Stimulated activated CD4-positive, alpha-beta T cell treated with anti-CD3 and anti-CD28 coated beads, Interleukin-4, amount 100 ng/mL, for 48 hours (primary cell): Measurements from ENCODE around the gene ZNF280D.

Experiments
- DNase-seq, 2 donors: peaks; one replicate each; pipeline ENCODE4 v3.0.0-alpha.2; 2020; ENCODE audit warnings: low read depth in 2 of 2

ZNF280D gene

DNA sequence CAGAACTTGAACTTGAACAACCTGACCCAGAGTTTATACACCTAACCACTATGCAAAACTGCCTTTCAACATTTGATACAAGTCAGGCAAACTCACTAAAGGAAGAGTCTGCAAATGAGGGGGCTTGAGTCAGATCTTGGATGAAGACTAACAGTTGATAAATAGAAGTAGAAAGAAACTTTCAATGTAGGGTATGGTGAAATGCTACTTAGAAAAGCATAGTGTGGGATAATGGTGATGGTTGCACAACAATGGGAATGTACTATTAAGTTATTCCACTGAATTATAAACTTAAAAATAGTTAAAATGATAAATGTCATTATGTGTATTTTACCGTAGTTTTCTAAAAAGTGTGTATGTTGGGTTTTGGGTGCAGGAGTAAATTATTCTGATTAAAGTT lies 19.7 kb upstream of the ZNF280D start:
- no peak for DNase-seq

DNA sequence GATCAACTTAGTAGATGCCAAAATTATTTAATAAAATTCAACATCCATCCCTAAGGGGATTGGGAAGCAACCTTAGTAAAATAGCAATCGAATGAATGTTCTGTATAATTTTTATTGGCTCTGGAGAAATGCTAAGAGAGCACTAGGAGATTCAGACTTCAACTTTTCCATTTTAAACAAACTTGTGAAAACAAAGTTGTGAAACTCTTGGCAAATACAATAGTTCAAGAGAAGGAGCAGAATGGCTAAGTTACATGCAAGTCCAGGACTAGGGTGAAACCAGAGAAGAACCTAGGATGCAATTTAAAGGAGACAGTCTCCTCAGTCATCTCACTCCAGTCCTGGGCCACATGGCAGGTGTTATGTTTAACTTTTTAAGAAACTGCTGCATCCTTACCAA lies 16.7 kb upstream of the ZNF280D start:
- DNase-seq, result no peak

DNA sequence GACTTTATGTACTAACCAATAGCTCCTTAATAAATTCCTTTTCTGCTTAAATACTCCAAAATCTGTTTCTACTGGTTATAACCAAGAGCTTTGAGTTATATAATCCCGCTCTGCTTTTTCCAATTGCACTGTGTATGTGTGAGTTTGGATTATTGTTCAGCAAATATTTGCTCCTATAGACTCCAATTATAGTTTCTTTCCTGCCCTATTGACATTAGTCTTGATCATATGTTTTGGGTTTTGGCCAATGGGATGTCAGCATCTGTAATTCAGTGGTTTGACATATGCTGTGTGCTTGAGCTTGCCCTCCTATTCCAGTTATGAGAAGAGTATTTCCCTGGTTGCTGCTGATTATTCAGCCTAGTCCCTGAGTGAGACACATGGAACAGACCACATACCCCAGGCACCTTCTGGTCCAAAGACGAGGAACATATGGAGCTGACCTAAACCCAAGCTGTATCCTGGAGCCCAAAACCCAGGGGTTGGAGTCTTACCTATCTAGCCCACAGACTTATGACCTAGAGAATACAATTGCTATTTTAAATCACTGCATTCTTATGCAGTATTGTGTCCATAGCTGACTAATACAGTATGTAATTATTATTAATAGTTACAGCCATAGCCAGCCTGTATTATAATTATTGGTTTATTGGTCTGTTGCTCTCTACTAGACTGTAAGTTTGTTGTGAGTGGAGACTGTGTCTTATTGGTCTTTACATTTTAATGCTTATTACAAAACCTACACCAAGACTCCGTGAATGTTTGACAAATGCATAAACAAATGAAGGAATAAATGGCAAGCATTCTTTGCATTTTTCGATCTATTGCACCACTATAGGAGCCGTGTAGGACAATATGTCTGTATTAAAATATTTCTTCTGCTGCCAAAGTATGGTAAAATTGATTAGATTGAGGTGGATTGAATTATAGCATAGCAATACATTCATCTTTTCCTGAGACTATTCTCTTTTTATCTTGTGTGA lies 11.7 kb upstream of the ZNF280D start:
- DNase-seq, result no peak

DNA sequence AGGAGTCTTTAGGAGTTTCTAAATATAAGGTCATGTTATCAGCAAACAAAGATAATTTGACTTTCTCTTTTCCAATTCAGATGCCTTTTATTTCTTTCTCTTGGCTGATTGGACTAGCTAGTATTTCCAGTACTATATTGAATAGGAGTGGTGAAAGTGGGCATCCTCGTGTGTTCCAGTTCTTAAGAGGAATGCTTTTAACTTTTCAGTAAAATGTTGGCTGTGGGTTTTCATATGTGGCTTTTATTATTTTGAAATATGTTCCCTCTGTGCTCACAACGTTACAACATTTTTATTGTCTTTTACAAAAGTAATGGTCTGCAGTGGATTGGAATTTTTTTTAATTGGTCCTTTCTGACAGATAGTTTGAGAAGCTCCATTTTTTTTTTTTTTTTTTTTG lies 8.2 kb upstream of the ZNF280D start:
- DNase-seq, result no peak

DNA sequence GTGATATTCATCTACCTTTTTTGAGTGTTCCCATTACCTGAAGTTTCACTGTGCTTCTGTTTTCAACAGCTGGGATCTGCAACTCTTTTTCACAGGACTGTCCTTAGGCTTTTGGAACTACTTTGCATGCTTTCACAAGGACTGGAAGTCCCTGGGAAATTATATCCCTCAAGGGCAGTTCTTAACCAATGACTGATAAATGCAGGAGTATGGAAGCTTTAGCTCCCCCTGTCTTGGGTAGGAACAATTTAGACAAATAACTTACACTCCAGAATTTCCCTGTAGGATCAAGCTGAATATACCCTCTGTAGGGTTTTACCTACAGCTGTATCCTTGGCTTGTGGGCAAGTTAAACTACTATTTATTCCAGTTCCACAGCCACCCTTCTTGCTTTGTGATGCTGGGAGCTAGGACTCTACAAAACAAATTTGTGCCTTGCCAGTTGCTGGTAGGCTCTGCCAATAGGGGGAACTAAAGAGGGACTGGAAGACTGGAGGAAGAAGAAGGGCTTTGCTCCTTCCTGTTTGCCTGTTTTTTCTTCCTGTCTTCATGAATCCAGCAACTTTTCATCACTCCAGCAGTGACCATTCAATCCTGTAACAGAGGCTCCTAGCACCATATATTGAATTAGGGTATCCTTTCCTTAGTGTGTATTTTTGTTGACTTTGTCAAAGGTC lies 6.8 kb upstream of the ZNF280D start:
- DNase-seq, result no peak

DNA sequence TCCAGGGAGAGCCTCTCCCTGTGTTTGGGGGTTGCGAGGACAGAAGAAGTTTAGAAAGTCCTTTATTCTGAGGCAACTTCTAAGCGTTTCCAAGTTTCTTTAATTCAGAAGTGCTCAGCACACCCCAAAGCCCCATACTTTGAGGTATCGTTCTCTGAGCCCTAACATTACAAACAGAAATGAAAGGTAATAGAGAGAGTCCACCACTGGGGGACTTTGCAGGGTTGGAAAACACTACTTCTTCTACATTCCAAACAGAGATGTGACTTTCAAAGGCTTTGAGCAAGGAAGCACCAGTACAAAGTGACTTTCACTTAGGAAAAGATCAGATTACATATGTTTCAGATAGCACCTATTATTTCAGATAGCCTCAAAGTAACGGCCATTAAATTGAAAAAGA lies 6.2 kb upstream of the ZNF280D start:
- no peak for DNase-seq

DNA sequence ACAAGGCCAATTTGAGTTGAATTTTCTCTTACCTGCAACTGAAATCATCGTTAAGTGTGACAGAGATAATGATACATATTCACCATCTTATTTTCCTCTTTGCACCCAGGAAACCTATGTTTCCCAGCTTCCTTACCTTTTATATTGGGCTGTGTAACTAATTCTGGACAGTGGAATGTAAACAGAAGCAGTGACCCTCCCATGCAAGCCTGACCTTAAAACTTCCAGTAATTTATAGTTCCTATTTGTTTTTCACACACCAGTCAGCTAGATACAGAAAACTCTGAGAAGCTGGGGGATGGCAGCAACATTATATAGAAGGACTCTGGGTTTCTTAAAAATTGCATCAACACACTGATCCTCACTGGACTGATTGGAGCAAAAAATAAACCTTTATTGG lies 4.5 kb upstream of the ZNF280D start:
- no peak for DNase-seq

DNA sequence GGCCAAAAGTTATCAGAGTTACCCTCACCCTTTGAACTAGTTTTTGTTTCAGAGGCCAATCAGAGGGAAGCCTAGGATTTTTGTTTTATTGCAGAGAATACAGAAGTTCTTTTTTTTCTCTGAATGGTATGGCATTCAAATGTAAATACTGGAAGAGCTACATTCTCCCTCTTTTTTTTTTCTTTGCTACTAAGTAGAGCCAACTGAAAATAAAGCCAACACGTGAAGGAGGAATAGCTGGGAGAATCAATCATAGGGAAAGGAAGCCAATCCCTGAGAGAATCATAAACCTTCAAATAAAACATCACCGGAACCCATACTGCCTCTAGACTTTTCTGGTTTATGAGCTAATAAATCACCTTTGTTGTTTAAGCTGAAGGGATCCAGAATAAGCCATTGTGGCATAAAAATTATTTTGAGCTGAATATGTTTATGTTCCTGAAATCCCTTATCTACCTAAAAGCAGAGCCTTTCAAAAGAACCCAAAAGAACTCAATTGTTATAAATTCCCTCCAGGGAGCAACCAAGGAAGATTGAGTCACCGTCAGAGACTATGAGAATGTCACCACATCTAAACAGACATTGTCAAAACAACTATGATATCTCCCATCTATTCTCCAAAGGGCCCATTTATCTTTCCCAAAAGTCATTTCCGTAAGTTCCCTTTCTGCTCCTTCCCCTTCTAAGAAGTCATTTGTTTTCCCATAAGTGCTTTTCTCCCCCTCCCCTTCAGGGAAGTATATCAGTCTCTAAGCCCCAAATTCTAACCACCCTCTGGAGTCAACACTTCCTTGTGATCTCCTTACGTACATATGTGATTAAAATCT lies 3.8 kb upstream of the ZNF280D start:
- no peak for DNase-seq

DNA sequence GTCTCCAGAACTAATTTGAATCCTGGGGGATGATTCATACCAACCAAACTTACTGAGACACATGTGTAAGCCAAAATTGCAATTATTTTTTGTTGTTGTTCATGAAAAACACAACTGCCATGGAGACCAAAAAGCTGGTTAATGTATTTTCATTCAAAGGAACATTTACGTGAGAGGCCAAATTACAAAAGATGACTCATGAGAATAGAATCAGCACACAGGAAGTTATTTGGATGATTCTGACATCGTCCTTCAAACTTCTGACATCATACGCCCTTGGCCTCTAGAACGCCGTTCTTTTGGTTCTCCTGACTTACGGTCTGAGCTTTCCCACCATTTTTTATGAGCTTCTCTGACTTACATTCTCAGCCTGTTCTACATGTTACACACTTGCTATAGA lies 3.0 kb upstream of the ZNF280D start:
- DNase-seq, result no peak

DNA sequence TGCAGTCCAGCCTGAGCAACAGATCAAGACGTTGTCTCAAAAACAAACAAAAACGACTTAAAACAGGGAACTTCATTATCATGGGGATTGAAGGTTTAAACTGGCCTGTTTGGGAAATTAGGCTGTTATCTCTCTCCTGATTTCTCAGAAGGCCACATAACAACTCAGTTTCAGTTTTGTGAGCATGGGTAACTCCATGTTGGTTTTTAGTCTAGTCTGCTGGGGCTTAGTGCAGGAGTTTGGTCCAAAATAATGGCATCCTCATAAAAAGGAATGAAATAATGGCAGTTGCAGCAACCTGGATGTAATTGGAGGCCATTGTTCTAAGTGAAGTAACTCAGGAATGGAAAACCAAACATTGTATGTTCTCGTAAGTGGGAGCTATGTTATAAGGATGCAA lies 2.3 kb upstream of the ZNF280D start:
- DNase-seq, result no peak

DNA sequence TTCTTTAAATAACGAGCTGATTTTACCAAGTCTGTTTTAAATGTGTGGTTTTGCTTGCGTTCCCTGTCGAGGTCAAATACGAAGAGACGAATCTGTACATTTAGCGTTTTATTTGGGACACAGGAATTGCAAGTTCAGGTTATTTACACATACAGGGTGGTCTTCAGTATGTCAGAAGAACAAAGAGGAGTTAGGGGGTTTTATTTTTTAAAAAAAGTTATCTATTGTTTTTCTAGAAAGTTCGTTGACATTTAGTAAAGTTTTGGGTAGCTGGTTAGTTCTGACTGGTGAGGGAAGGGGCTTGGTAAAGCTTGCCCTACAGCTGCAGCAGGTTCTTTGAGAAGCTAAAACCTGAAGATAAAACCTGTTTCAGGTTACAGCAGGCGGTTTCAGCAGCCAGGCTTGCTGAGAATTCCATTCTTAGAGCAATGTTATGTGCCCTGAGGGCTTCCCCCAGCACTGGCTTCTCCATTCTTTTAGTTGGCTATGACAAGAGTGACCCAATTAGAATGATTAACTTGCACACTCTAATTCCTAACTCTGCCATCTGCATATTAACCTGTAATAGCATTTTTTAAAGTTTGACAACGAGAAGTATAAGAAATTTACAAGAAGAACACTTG lies 815 bp upstream of the ZNF280D start:
- no peak for DNase-seq

DNA sequence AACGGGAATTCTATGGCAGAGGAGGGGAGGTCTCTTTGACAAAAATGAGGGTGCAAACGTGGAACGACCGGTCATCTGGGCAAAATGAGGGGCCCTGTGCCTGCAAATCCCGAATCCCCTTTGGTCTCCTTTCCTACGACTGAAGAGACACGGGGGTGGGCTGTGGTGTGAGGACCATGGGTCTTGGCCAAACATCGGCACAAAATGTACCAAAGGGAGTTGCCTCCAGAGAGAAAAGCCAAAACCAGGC lies 498 bp downstream of the ZNF280D start:
- DNase-seq, result no peak

DNA sequence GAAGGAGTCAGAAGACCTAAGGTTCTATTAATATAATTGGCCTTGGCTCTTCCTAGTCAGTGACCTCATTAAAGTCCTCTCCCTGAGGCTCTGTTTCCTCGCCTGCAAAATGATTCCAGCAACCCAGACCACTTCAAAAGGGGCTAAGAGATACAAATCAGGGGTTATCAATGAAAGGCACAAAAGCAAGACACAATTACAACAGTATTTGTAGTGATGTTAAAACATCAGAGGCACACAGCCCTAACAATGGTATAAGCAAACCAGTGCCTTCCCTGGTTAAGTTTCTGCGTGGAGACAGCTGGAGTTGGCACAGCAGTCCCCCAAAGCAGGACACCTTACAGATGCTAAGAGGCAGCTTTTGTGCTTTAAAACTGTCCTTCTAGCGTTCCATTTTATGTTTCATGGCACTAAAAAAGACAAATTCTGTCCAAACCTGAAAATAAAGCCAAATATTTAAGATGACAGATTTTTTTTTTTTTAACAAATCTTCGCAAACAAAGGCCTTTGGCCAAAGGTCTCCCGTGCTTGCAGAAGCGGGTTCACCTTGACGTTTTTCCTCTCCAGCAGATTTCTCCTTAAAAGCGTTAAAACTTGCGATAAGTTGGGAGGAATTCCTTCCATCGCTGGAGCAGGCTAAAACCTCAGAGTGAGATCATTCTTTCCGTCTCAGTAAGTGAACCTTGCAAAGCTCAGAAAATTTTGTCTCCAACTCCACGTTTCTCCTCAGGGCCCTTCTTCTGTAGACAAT lies 999 bp downstream of the ZNF280D start:
- no peak for DNase-seq

DNA sequence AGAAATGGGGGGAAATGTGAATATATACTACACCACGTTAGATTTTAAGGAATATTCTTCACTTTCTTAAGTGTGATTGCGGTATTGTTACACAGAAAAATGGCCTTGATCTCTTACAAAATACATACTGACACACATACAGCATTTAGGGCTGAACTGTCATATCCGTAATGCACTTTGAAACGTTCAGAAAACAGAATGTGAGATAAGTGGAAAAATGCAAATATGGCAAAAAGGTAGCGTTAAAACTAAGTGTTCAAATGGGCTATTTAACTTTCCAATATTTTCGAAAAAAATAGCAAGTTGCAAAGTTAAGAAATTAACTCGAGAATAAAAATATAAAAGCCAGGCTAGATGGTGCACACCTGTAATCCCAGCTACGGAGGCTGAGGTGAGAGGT lies 1.8 kb downstream of the ZNF280D start:
- no peak for DNase-seq

DNA sequence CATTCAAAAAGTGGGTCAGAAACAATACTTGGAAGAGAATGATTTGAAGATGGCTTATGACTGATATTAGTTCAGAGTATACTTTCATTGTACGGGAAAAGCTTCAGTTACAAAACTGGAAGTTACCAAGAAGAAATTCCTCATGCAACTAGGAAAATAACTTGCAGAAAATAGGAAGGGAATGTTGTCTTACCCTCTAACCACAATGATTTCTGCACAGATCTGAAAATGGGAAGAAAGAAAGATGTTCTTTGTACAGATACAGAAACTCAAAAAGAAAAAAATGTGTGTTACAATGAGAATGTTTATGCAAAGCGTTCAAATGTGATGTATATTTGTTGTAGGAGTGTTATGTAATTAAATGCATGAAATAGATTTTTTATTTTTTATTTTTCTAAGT lies 3.7 kb downstream of the ZNF280D start:
- DNase-seq, result no peak

DNA sequence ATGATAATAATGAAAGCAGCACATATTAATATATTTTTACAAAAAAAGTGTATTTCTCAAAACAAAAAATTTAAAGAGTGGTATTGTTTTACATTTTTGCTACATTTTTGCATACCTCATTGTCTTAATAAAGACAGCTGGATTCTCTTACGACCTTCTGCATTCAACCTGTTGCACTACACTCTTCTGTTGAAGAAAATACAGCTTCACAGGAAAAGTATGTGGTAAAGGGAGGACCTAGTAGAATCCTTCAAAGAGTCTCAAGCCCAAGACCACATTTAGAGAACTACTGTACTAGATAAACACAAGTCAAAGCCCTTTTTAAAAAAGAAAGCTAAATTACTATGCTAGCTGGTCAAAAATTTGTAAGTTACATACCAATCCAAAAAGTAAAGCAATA lies 7.9 kb downstream of the ZNF280D start:
- no peak for DNase-seq

DNA sequence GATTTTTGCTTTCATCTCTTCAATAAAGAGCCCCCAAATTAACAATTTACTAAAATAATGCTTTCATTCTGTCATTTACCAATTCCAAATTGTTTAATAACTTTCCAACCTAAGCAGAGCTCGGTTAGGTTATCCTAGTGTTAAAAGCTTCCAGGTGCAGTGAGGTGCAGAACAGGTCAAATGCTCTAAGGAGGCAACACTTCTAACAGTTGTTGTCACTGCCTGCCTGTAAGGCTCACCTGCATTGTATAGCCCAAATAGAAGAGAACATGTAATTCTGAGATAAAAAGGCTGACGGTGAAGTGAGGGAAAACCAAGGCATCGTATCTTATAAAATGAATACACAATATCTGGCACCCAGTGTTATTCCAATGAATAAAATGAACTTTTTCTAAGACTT lies 9.1 kb downstream of the ZNF280D start:
- DNase-seq, result no peak

DNA sequence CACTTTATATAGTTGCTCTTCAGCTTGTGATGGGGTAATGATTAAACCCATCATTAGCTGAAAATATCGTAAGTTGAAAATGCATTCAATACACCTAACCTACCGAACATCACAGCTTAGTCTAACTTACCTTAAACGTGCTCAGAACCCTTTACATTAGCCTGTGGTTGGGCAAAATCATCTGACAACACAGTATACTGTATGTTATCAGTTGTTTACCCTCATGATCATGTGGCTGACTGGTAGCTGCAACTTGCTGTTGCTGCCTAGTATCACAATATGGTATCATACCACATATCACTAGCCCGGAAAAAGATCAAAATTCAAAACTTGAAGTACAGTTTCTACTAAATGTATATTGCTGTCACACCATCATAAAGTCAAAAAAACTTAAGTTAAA lies 9.5 kb downstream of the ZNF280D start:
- no peak for DNase-seq

DNA sequence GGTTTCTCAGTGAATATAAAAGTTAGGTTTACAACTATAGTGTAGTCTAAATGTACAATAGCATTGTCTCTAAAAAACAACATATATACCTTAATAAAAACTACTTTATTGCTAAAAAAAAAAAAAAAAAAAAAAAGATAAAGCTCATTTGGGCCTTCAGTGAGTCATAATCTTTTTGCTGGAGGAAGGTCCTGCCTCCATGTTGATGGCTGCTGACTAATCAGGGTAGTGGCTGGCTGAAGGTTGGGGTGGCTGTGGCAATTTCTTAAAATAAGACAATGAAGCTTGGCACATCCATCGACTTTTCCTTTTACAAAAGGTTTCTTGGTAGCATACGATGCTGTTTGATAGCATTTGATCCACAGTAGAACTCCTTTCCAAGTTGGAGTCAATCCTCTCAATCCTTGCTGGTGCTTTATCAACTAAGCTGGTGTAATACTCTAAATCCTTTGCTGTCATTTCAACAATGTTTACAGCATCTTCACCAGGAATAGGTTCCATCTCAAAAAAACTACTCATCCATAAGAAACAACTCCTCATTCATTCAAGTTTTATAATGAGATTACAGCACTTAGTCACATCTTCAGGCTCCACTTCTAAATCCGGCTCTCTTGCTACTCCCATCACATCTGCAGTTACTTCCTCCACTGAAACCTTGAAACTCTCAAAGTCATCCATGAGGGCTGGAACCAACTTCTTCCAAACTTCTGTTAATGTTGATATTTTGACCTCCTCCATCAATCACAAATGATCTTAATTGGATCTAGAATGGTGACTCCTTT lies 13.3 kb downstream of the ZNF280D start:
- DNase-seq, result no peak

DNA sequence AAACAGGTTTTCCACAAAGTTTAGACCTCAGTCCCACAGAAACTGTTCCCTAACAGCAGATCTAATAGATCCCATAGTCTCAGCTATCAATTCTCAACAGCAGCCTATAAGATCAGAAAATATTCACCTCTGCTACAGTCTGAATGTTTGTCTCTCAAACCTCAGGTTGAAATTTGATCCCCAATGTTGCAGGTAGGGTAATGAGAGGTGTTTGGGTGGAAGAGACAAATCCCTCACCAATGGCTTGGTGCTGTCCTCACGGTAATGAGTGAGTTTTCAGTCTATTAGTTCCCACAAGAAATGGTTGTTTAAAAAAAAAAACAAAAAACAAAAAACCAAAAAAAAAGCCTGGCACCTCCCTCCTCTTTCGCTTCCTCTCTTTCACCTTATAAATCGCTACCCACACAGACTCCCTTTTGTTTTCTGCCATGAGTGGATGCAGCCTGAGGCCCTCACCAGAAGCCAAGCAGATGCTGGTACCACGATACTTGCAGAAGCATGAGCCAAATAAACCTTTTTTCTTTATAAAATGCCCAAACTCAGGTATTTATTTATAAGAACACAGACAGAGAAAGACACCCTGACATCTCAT lies 14.2 kb downstream of the ZNF280D start:
- DNase-seq, result no peak
